Esophagus muscularis mucosa (tissue), 3 donors: ENCODE data around the gene PREX1.

Experiments used
- CTCF ChIP-seq, 3 experiments: fragments of 200-600 bp in 2 of 3; fragments of 450-650 bp in 1 of 3; sonication (generic) in 2 of 3; IDR thresholded peaks; one replicate each; pipeline ENCODE4 v1.5.1; 2017 to 2019; ENCODE audit warnings: antibody characterized with exemption in 3 of 3, mild to moderate bottlenecking in 2 of 3, moderate library complexity in 1 of 3
- POLR2A ChIP-seq: fragments of 450-650 bp; IDR thresholded peaks from one replicate; pipeline ENCODE4 v1.6.1; 2017; ENCODE audit warnings: antibody characterized with exemption, moderate library complexity, mild to moderate bottlenecking, low read depth
- POLR2AphosphoS5 ChIP-seq, 2 donors: sonication (generic); formaldehyde crosslinking; IDR thresholded peaks; one replicate each; pipeline ENCODE4 v1.6.1; 2017; ENCODE audit warnings: antibody characterized with exemption in 2 of 2

GRCh38 chr20:48805716-48806115 is 22.1 kb downstream of the PREX1 start:
- TF ChIP-seq CTCF (IDR thresholded peaks at IDR 0.05) (no peak), POLR2A (no peak), POLR2AphosphoS5 (IDR thresholded peaks at IDR 0.05) (no peak)
